Ascending aorta (tissue), 2 donors: ENCODE data around the gene SPAG6. TPM values are rescaled to one million over a fixed set of nuclear protein-coding genes. Genes with fewer than 3 reads are reported as not detected.

Experiments used
- DNase-seq, 2 donors: peaks; one replicate each; pipeline ENCODE4 v3.0.0-alpha.2; 2019; ENCODE audit warnings: low spot score in 2 of 2
- H3K27ac ChIP-seq, 2 donors: fragments of 200-600 bp; sonication (generic); one replicate each; pipeline ENCODE4 v1.5.1; 2016 to 2017; ENCODE audit warnings: mild to moderate bottlenecking in 1 of 2
- H3K27me3 ChIP-seq: fragments of 200-600 bp; sonication (generic); one replicate; pipeline ENCODE4 v1.5.1; 2017
- H3K36me3 ChIP-seq, 2 donors: fragments of 200-600 bp; sonication (generic); one replicate each; pipeline ENCODE4 v1.5.1; 2016
- H3K4me1 ChIP-seq, 2 donors: fragments of 200-600 bp; sonication (generic); one replicate each; pipeline ENCODE4 v1.5.1; 2016 to 2017; ENCODE audit warnings: mild to moderate bottlenecking in 1 of 2
- H3K4me3 ChIP-seq, 2 donors: fragments of 200-600 bp; sonication (generic); one replicate each; pipeline ENCODE4 v1.5.1; 2016 to 2017; ENCODE audit warnings: mild to moderate bottlenecking in 1 of 2
- H3K9me3 ChIP-seq, 2 donors: fragments of 200-600 bp; sonication (generic); one replicate each; pipeline ENCODE4 v1.5.1; 2016
- CTCF ChIP-seq, 3 experiments: fragments of 200-600 bp in 2 of 3; fragments of 450-650 bp in 1 of 3; sonication (generic) in 2 of 3; IDR thresholded peaks; one replicate each; pipeline ENCODE4 v1.5.1; 2016 to 2019; ENCODE audit warnings: antibody characterized with exemption in 3 of 3, mild to moderate bottlenecking in 1 of 3, moderate library complexity in 1 of 3
- intact Hi-C: fragments of 100-400 bp; cut with DNase I; formaldehyde crosslinking; loops from one replicate; pipeline ENCODE4 v1.15.1; 2023
- total RNA-seq: library from RNA; depleted of rRNA; stranded (reverse); fragments of >200 nt; gene quantifications from one replicate; pipeline ENCODE4 v1.1.0, GENCODE V29; 2016

The SPAG6 gene
- total RNA-seq, 1 donor from 2014 or later, result not detected

- no peak for DNase-seq
- H3K27ac ChIP-seq, result no peak overlapping the region
- H3K36me3 ChIP-seq, result no peaks in the 10 kb centered on the region
- H3K4me3 ChIP-seq, result no peak overlapping the region
- intact Hi-C loops, result no loop called here
- H3K4me1 ChIP-seq, result peaks cover 0 to 3% of the 10 kb centered on the region in 2 donors
- TF ChIP-seq CTCF (IDR thresholded peaks at IDR 0.05), result no peak
- H3K9me3 ChIP-seq, result no peaks in the 10 kb centered on the region
- no peaks in the 10 kb centered on the region for H3K27me3 ChIP-seq
Measured at GRCh38 chr10:22444219-22444788, 99.0 kb downstream of the SPAG6 start.

GRCh38 chr10:22445495-22445894, 100.2 kb downstream of the SPAG6 start:
- DNase-seq, result no peak
- no peak for TF ChIP-seq CTCF (IDR thresholded peaks at IDR 0.05)

GRCh38 chr10:22447068-22447467, 101.8 kb downstream of the SPAG6 start:
- intact Hi-C loops, result no loop called here
- Histone ChIP-seq H3K36me3 (no peaks in the 10 kb centered on the region), H3K9me3 (no peaks in the 10 kb centered on the region), H3K27ac (no peak overlapping the region), H3K4me1 (peaks cover 0 to 3% of the 10 kb centered on the region in 2 donors), H3K27me3 (no peaks in the 10 kb centered on the region), H3K4me3 (no peak overlapping the region)
- no peak for DNase-seq
- TF ChIP-seq CTCF (IDR thresholded peaks at IDR 0.05), result no peak

More at GRCh38 chr10:22445495-22445894, 100.2 kb downstream of the SPAG6 start:
- Histone ChIP-seq H3K36me3 (no peaks in the 10 kb centered on the region), H3K27ac (no peak overlapping the region), H3K9me3 (no peaks in the 10 kb centered on the region), H3K4me3 (no peak overlapping the region), H3K27me3 (no peaks in the 10 kb centered on the region), H3K4me1 (peaks cover 0 to 3% of the 10 kb centered on the region in 2 donors)
- intact Hi-C loops, result no loop called here

GRCh38 chr10:22451346-22451745, 106.0 kb downstream of the SPAG6 start:
- Histone ChIP-seq H3K4me1 (no peaks in the 10 kb centered on the region), H3K27me3 (no peaks in the 10 kb centered on the region), H3K4me3 (no peak overlapping the region), H3K27ac (no peak overlapping the region), H3K9me3 (no peaks in the 10 kb centered on the region), H3K36me3 (no peaks in the 10 kb centered on the region)
- no peak for DNase-seq
- intact Hi-C loops, result no loop called here
- TF ChIP-seq CTCF (IDR thresholded peaks at IDR 0.05), result no peak

GRCh38 chr10:22453320-22453719, 108.0 kb downstream of the SPAG6 start:
- no peak for DNase-seq
- Histone ChIP-seq H3K27me3 (no peaks in the 10 kb centered on the region), H3K9me3 (no peaks in the 10 kb centered on the region), H3K4me3 (no peak overlapping the region), H3K36me3 (no peaks in the 10 kb centered on the region), H3K27ac (no peak overlapping the region), H3K4me1 (no peaks in the 10 kb centered on the region)
- intact Hi-C loops, result no loop called here
- TF ChIP-seq CTCF (IDR thresholded peaks at IDR 0.05), result no peak
